ENCODE data around the gene TRDN.

GRCh38 chr6:123420512-123420911 lies 216.2 kb downstream of the TRDN start:
- TF ChIP-seq CTCF (IDR thresholded peaks at IDR 0.05) (no peak), POLR2A (IDR thresholded peaks at IDR 0.05) (no peak)
